ENCODE measurements around the gene ATP6V1C2.

Gene ATP6V1C2, protein sequence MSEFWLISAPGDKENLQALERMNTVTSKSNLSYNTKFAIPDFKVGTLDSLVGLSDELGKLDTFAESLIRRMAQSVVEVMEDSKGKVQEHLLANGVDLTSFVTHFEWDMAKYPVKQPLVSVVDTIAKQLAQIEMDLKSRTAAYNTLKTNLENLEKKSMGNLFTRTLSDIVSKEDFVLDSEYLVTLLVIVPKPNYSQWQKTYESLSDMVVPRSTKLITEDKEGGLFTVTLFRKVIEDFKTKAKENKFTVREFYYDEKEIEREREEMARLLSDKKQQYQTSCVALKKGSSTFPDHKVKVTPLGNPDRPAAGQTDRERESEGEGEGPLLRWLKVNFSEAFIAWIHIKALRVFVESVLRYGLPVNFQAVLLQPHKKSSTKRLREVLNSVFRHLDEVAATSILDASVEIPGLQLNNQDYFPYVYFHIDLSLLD

GRCh38 chr2:10721396-10722251 lies at the start of gene ATP6V1C2:
Gene ATP6V1C2 (plus strand): TSS chr2:10721630. CDS start chr2:10722850, 1,220 bp downstream.
- peak within 1 kb of the TSS; percentile 18 for H3K4me3 ChIP-seq (ENCODE audit: low read depth, low read length)
- in situ Hi-C loops (cut with HindIII; ENCODE audit: low sequenced_read_pairs) = no loop called here

GRCh38 chr2:10675131-10675530 lies 46.3 kb upstream of the ATP6V1C2 start:
- DNase-seq (ENCODE audit: low read depth, low spot score) = no peak
- in situ Hi-C loops (cut with HindIII; ENCODE audit: low sequenced_read_pairs) = no loop called here
- no peak overlapping the region for H3K4me3 ChIP-seq (ENCODE audit: low read depth, low read length)
- TF ChIP-seq CTCF (IDR thresholded peaks at IDR 0.05; ENCODE audit: low read depth, low read length) = no peak

More at GRCh38 chr2:10721396-10722251, at the start of gene ATP6V1C2:
- TF ChIP-seq CTCF (IDR thresholded peaks at IDR 0.05; ENCODE audit: low read depth, low read length) = no peak
- no peak for DNase-seq (ENCODE audit: low read depth, low spot score)

- H3K4me3 ChIP-seq (ENCODE audit: low read depth, low read length) = no peak overlapping the region
- in situ Hi-C loops (cut with HindIII; ENCODE audit: low sequenced_read_pairs) = no loop called here
- peak; percentile 36 for TF ChIP-seq CTCF (IDR thresholded peaks at IDR 0.05; ENCODE audit: low read depth, low read length)
- no peak for DNase-seq (ENCODE audit: low read depth, low spot score)
These were observed 43.2 kb upstream of the ATP6V1C2 start for GRCh38 chr2:10678225-10678624.

- no peak overlapping the region for H3K4me3 ChIP-seq (ENCODE audit: low read depth, low read length)
- TF ChIP-seq CTCF (IDR thresholded peaks at IDR 0.05; ENCODE audit: low read depth, low read length) = no peak
- DNase-seq (ENCODE audit: low read depth, low spot score) = no peak
- in situ Hi-C loops (cut with HindIII; ENCODE audit: low sequenced_read_pairs) = no loop called here
These were observed 41.2 kb upstream of the ATP6V1C2 start for GRCh38 chr2:10680214-10680613.

- H3K4me3 ChIP-seq (ENCODE audit: low read depth, low read length) = no peak overlapping the region
- TF ChIP-seq CTCF (IDR thresholded peaks at IDR 0.05; ENCODE audit: low read depth, low read length) = no peak
- in situ Hi-C loops (cut with HindIII; ENCODE audit: low sequenced_read_pairs) = no loop called here
- DNase-seq (ENCODE audit: low read depth, low spot score) = no peak
These were observed 40.5 kb upstream of the ATP6V1C2 start for GRCh38 chr2:10680957-10681356.

GRCh38 chr2:10686176-10686730 lies 35.2 kb upstream of the ATP6V1C2 start:
- no peak overlapping the region for H3K4me3 ChIP-seq (ENCODE audit: low read depth, low read length)
- no peak for DNase-seq (ENCODE audit: low read depth, low spot score)
- TF ChIP-seq CTCF (IDR thresholded peaks at IDR 0.05; ENCODE audit: low read depth, low read length) = no peak
- in situ Hi-C loops (cut with HindIII; ENCODE audit: low sequenced_read_pairs) = no loop called here

Data from astrocyte of the spinal cord (primary cell).